H1 (cell line): Measurements from ENCODE around the gene NDST3. TPM values are rescaled to one million over a fixed set of nuclear protein-coding genes. Genes with fewer than 3 reads are reported as not detected.

ENCODE experiments used
- CTCF ChIA-PET: fragments of 300-600 bp; sonication (Branson Sonifier 250); formaldehyde crosslinking; loops from one replicate; lab custom pipeline; 2021; ENCODE audit not compliant: partially characterized antibody; lab: Charles Lee
- POLR2A ChIA-PET: fragments of 300-600 bp; sonication (Branson Sonifier 250); formaldehyde crosslinking; loops from one replicate; lab custom pipeline; 2021; ENCODE audit warnings: inconsistent platforms; ENCODE audit not compliant: partially characterized antibody; lab: Charles Lee
- DNase-seq, 2 experiments: peaks; one replicate each; pipeline versions ENCODE4 v3.0.0 to v3.0.0-alpha.2; 2010 to 2022; ENCODE audit warnings: low spot score in 2 of 2, low read depth in 1 of 2, mixed read lengths in 1 of 2
- FAIRE-seq: peaks from 2 replicates; lab custom pipeline; 2011; peaks lifted over from hg19 to GRCh38; lab: Jason Lieb, UNC
- H2AFZ ChIP-seq: 2 replicates; pipeline ENCODE4 v1.8.1; 2012; ENCODE audit warnings: low read length, inconsistent platforms
- H2AK5ac ChIP-seq: 2 replicates; pipeline ENCODE4 v1.6.1; 2013; ENCODE audit warnings: low read depth, low read length
- H2BK120ac ChIP-seq: replicated peaks from 2 replicates; pipeline ENCODE3; 2013; ENCODE audit warnings: low read depth, low read length, inconsistent platforms
- H2BK12ac ChIP-seq: 2 replicates; pipeline ENCODE4 v1.6.1; 2013; ENCODE audit warnings: low read depth, low read length
- H2BK15ac ChIP-seq: 2 replicates; pipeline ENCODE4 v1.6.1; 2013; ENCODE audit warnings: low read length
- H2BK20ac ChIP-seq: 2 replicates; pipeline ENCODE4 v1.6.1; 2013; ENCODE audit warnings: low read length
- H2BK5ac ChIP-seq: 2 replicates; pipeline ENCODE4 v1.6.1; 2013; ENCODE audit warnings: low read depth, low read length
- H3K14ac ChIP-seq: 2 replicates; pipeline ENCODE4 v1.6.1; 2013; ENCODE audit warnings: inconsistent platforms; ENCODE audit not compliant: insufficient read length
- H3K18ac ChIP-seq: 2 replicates; pipeline ENCODE4 v1.6.1; 2013; ENCODE audit warnings: low read length; ENCODE audit errors: extremely low read depth
- H3K23ac ChIP-seq: 2 replicates; pipeline ENCODE4 v1.6.1; 2013; ENCODE audit warnings: inconsistent platforms; ENCODE audit not compliant: insufficient read length
- H3K23me2 ChIP-seq: 2 replicates; pipeline ENCODE4 v1.6.1; 2013; ENCODE audit warnings: low read depth, low read length
- H3K27ac ChIP-seq: 2 replicates; pipeline ENCODE4 v1.6.1; 2011; ENCODE audit warnings: low read depth, low read length, inconsistent platforms
- H3K27me3 ChIP-seq, 4 experiments: replicated peaks in 1 of 4; 1 replicate in 1 of 4; 2 replicates in 3 of 4; pipeline versions ENCODE4 v1.6.1 to v1.8.1; 2011 to 2013; ENCODE audit warnings: low read length in 3 of 4, mild to moderate bottlenecking in 3 of 4, inconsistent platforms in 2 of 4, mixed read lengths in 2 of 4, moderate library complexity in 1 of 4; ENCODE audit not compliant: control insufficient read depth in 3 of 4, insufficient read depth in 3 of 4; ENCODE audit errors: extremely low read depth in 1 of 4
- H3K36me3 ChIP-seq, 4 experiments: 2 replicates each; pipeline versions ENCODE4 v1.6.1 to v1.8.1; 2011 to 2013; ENCODE audit warnings: mild to moderate bottlenecking in 4 of 4, low read length in 3 of 4, moderate library complexity in 2 of 4, control low read depth in 1 of 4, inconsistent platforms in 1 of 4; ENCODE audit not compliant: insufficient read depth in 4 of 4, control insufficient read depth in 2 of 4
- H3K4ac ChIP-seq: replicated peaks from 2 replicates; pipeline ENCODE3; 2013; ENCODE audit warnings: low read length, low read depth, mixed read lengths, inconsistent platforms; ENCODE audit not compliant: insufficient read length
- H3K4me1 ChIP-seq, 4 experiments: replicated peaks in 1 of 4; 1 replicate in 1 of 4; 2 replicates in 3 of 4; pipeline versions ENCODE4 v1.6.1 to v1.8.1; 2011 to 2013; ENCODE audit warnings: low read length in 3 of 4, inconsistent platforms in 2 of 4, mixed read lengths in 1 of 4; ENCODE audit not compliant: insufficient read depth in 4 of 4, control insufficient read depth in 3 of 4
- H3K4me2 ChIP-seq, 2 experiments: 2 replicates each; pipeline versions ENCODE4 v1.6.1 to v1.8.1; 2011 to 2013; ENCODE audit warnings: low read depth in 2 of 2, low read length in 2 of 2, control low read depth in 1 of 2, inconsistent platforms in 1 of 2, mild to moderate bottlenecking in 1 of 2; ENCODE audit not compliant: insufficient read depth in 1 of 2
- H3K4me3 ChIP-seq, 4 experiments: fragments of 200-600, 300-600 bp in 1 of 4; sonication (generic), shearing (Covaris generic), sonication (Bioruptor Twin) in 1 of 4; 2 replicates each; pipeline versions ENCODE4 v1.5.1 to v1.8.1; 2011 to 2016; ENCODE audit warnings: low read length in 4 of 4, low read depth in 3 of 4, control low read depth in 2 of 4, inconsistent platforms in 2 of 4, mild to moderate bottlenecking in 2 of 4, mixed read lengths in 1 of 4, moderate library complexity in 1 of 4; ENCODE audit not compliant: insufficient read depth in 2 of 4; ENCODE audit errors: extremely low read depth in 1 of 4
- H3K56ac ChIP-seq: replicated peaks from 2 replicates; pipeline ENCODE3; 2013; ENCODE audit warnings: low read depth, mild to moderate bottlenecking, mixed read lengths, low read length, inconsistent platforms; ENCODE audit not compliant: insufficient read length
- H3K79me1 ChIP-seq: 2 replicates; pipeline ENCODE4 v1.6.1; 2013; ENCODE audit warnings: low read depth, low read length, control low read depth
- H3K79me2 ChIP-seq, 2 experiments: 2 replicates each; pipeline versions ENCODE4 v1.6.1 to v1.8.1; 2012 to 2013; ENCODE audit warnings: low read length in 2 of 2, mild to moderate bottlenecking in 2 of 2, inconsistent platforms in 1 of 2; ENCODE audit not compliant: insufficient read depth in 2 of 2, control insufficient read depth in 1 of 2
- H3K9ac ChIP-seq, 4 experiments: replicated peaks in 1 of 4; 1 replicate in 1 of 4; 2 replicates in 3 of 4; pipeline versions ENCODE4 v1.6.1 to v1.8.1; 2011 to 2013; ENCODE audit warnings: low read depth in 3 of 4, low read length in 3 of 4, control low read depth in 2 of 4, mild to moderate bottlenecking in 2 of 4, moderate library complexity in 2 of 4, inconsistent platforms in 1 of 4; ENCODE audit errors: extremely low read depth in 1 of 4
- H3K9me3 ChIP-seq, 2 experiments: 2 replicates each; pipeline versions ENCODE4 v1.6.1 to v1.8.1; 2012 to 2013; ENCODE audit warnings: mild to moderate bottlenecking in 2 of 2, moderate library complexity in 2 of 2, control low read depth in 1 of 2, inconsistent platforms in 1 of 2, low read depth in 1 of 2, low read length in 1 of 2, mixed read lengths in 1 of 2; ENCODE audit not compliant: insufficient read depth in 2 of 2
- H4K20me1 ChIP-seq, 2 experiments: replicated peaks in 1 of 2; 2 replicates each; pipeline versions ENCODE3 to v1.8.1; 2011 to 2013; ENCODE audit warnings: inconsistent platforms in 2 of 2, low read length in 2 of 2, mild to moderate bottlenecking in 1 of 2; ENCODE audit not compliant: insufficient read depth in 2 of 2, control insufficient read depth in 1 of 2
- H4K5ac ChIP-seq: 2 replicates; pipeline ENCODE4 v1.6.1; 2013; ENCODE audit warnings: low read length, low read depth, mixed read lengths, inconsistent platforms; ENCODE audit not compliant: insufficient read length
- H4K8ac ChIP-seq: 2 replicates; pipeline ENCODE4 v1.8.0; 2013; ENCODE audit warnings: mild to moderate bottlenecking, moderate library complexity, low read length, inconsistent platforms; ENCODE audit not compliant: insufficient read depth; ENCODE audit errors: extremely low read depth
- H4K91ac ChIP-seq: replicated peaks from 2 replicates; pipeline ENCODE3; 2013; ENCODE audit warnings: low read length, mixed read lengths, inconsistent platforms; ENCODE audit not compliant: insufficient read length
- CREB1 ChIP-seq: IDR thresholded peaks from 2 replicates; pipeline ENCODE4 v1.6.1; 2012; ENCODE audit warnings: inconsistent platforms
- EGR1 ChIP-seq: IDR thresholded peaks from 2 replicates; pipeline ENCODE4 v1.6.1; 2011; ENCODE audit warnings: low read depth, low read length, borderline replicate concordance
- JUN ChIP-seq: IDR thresholded peaks from 2 replicates; pipeline ENCODE4 v1.6.1; 2011; ENCODE audit warnings: low read depth, mild to moderate bottlenecking, improper control_type of control experiment, low read length
- NRF1 ChIP-seq: IDR thresholded peaks from 2 replicates; pipeline ENCODE4 v1.6.1; 2011; ENCODE audit warnings: mild to moderate bottlenecking, low read depth, low read length, improper control_type of control experiment
- RBBP5 ChIP-seq: IDR thresholded peaks from 2 replicates; pipeline ENCODE4 v1.7.1; 2012; ENCODE audit warnings: low read depth, mild to moderate bottlenecking, inconsistent platforms, low read length, moderate library complexity, borderline replicate concordance
- SAP30 ChIP-seq: fragments of 300-600 bp; sonication (generic); IDR thresholded peaks from 2 replicates; pipeline ENCODE4 v1.7.1; 2012; ENCODE audit warnings: low read length, moderate library complexity, mild to moderate bottlenecking, inconsistent platforms; ENCODE audit not compliant: insufficient read depth, insufficient replicate concordance
- SP1 ChIP-seq: IDR thresholded peaks from 2 replicates; pipeline ENCODE4 v1.6.1; 2011; ENCODE audit warnings: low read depth, low read length
- TCF12 ChIP-seq: IDR thresholded peaks from 2 replicates; pipeline ENCODE4 v1.6.1; 2011; ENCODE audit warnings: low read depth, mild to moderate bottlenecking, low read length
- WGBS, 2 experiments: shearing (Covaris generic) in 1 of 2; methylation state at CpG; one replicate each; pipeline versions ENCODE4 v1.1.6 to v1.1.7; 2013 to 2015; ENCODE audit warnings: low lambda C conversion rate in 2 of 2, mixed read lengths in 2 of 2, inconsistent platforms in 1 of 2, low coverage in 1 of 2, missing lambda C conversion rate in 1 of 2; ENCODE audit not compliant: insufficient replicate concordance in 2 of 2, insufficient coverage in 1 of 2, insufficient read length in 1 of 2; ENCODE audit errors: extremely low coverage in 1 of 2, missing lambda C conversion rate in 1 of 2; 5-methylcytosine and 5-hydroxymethylcytosine counted together
- polyA plus RNA-seq, 7 experiments: library from polyadenylated mRNA; depleted of rRNA in 3 of 7; stranded (reverse) in 5 of 7; unstranded in 2 of 7; fragments of >200 nt in 5 of 7; fragments of 200-250 nt in 2 of 7; gene quantifications; 1 replicate in 5 of 7; 2 replicates in 1 of 7; 4 replicates in 1 of 7; pipeline versions ENCODE4 v1.2.1 to v1.2.3, GENCODE V29; 2011 to 2013; ENCODE audit warnings: missing spikeins in 2 of 7, mixed read lengths in 2 of 7
- total RNA-seq: library from RNA; stranded (reverse); fragmentation: NEBNext Ultra II Directional; extraction: Animal tissue kit (Norgen Biotek cat#: 25700); gene quantifications from 2 replicates; pipeline ENCODE4 v1.2.1, GENCODE V29; 2021
- TF ChIP-seq, protein P1 (sequence below): IDR thresholded peaks from 2 replicates; pipeline ENCODE4 v1.6.1; 2011; ENCODE audit warnings: low read length, improper control_type of control experiment

NDST3 gene
- total and polyA plus RNA-seq, 2 of the 8 experiments (the other 6 are each of a cell fraction or from before 2014, with no cell fraction given): 0.35 to 0.60 TPM

DNA sequence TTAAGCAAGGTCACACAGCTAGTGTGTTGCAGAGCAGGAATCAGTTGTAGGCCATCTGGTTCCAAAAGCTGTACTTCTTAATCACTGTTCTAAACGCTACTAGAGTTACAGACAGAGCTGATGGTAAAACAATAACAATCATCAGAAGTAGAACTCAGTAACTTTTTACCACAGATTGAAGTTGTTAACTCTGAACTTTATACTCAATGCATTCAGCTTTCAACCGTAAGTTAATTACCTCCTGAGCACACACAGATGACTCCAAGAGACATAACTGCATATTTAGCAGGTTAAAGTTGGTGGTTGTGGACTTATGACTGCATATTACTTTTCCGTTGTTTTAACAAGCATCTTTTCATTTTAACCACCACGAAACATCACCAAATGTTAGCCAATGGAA is 191.2 kb downstream of the NDST3 start:
- DNase-seq (no peak), FAIRE-seq (no peak)
- Histone ChIP-seq H4K20me1 (no peaks in the 10 kb centered on the region), H3K23me2 (no peaks in the 10 kb centered on the region; the same call in 1 of the 2 replicates), H3K27me3 (no peaks in the 10 kb centered on the region), H3K4me3 (no peak overlapping the region), H2BK20ac (no peak overlapping the region), H2AFZ (no peak overlapping the region), H3K27ac (no peak overlapping the region), H3K23ac (no peak overlapping the region), H4K91ac (no peak overlapping the region), H3K18ac (no peak overlapping the region), H3K14ac (no peak overlapping the region), H3K36me3 (no peaks in the 10 kb centered on the region), H2AK5ac (no peak overlapping the region), H3K4ac (no peak overlapping the region), H3K79me1 (no peaks in the 10 kb centered on the region), H3K4me2 (no peak overlapping the region), H3K56ac (no peak overlapping the region), H2BK12ac (no peak overlapping the region), H2BK120ac (no peak overlapping the region), H3K79me2 (no peaks in the 10 kb centered on the region), H3K4me1 (no peaks in the 10 kb centered on the region), H3K9me3 (no peaks in the 10 kb centered on the region), H3K9ac (no peak overlapping the region), H4K8ac (no peak overlapping the region), H2BK15ac (no peak overlapping the region), H4K5ac (no peak overlapping the region), H2BK5ac (no peak overlapping the region)
- TF ChIP-seq EGR1 (no peak), SAP30 (no peak), TCF12 (no peak), JUN (no peak), SP1 (no peak), RBBP5 (no peak), CREB1 (no peak), NRF1 (no peak)
- TF ChIP-seq, protein P1, sequence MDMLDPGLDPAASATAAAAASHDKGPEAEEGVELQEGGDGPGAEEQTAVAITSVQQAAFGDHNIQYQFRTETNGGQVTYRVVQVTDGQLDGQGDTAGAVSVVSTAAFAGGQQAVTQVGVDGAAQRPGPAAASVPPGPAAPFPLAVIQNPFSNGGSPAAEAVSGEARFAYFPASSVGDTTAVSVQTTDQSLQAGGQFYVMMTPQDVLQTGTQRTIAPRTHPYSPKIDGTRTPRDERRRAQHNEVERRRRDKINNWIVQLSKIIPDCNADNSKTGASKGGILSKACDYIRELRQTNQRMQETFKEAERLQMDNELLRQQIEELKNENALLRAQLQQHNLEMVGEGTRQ: no peak
- WGBS, 2 experiments: 89% methylated on average over 4 of the region's 4 CpGs; no CpG with 5 or more reads in 1 of the 2 experiments
- ChIA-PET CTCF (interaction anchor here (1.1 to 3.4 kb wide), 15 partner anchors 9 to 758 kb away, joined by 3 to 24 read pairs (median 4); no protein-coding TSS in a partner anchor), POLR2A (no interaction called here)
